NCI-H1048 (cell line): ENCODE measurements around the gene CDC14B.
"Not testable (repeated sequence)": the region's sequence is repeated elsewhere in the genome, so short reads cannot be mapped to it uniquely, and the experiment has no call there.

Source experiments
- DNase-seq: peaks from one replicate; lab custom pipeline; 2025; lab: John Stamatoyannopoulos, UW

The CDC14B gene

GRCh38 chr9:96619491-96620180, at the start of gene CDC14B:
Gene CDC14B, minus strand, starts transcription at chr9:96619843. Its CDS starts 465 bp downstream, at chr9:96619378.
- DNase-seq: peak; percentile 85

DNA sequence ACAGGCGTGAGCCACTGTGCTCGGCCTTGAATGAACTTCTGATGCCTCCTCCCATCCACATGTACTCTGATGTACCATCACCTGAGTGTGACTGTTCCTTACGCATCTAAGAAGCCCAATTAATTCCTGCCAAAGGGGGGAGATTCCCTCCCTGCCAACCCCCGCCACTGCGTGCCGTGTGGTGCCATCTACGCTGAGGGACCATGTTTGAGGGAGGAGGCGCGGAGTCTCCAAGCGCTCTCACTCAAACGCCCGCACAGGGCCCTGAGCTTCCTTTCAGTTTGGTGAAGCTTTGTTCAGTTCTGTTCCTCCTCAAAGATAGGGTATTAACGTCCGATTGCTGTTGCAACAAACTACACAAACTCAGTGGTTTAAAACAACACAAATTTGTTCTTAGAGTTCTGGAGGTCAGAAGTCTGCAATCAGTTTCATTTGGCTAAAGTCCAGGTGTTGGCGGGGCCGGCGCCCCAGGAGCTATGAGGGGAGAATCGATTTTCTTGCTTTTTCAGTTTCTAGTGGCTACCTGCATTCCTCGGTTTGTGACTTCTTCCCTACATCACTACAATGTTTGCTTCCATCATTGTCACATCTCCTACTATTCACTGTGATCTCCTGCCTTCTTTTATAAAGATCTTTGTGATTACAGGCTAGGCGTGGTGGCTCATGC, 49.4 kb upstream of the CDC14B start:
- DNase-seq: no peak

- no peak for DNase-seq
Measured at GRCh38 chr9:96667363-96667728, 47.7 kb upstream of the CDC14B start.

GRCh38 chr9:96666653-96667362, 47.2 kb upstream of the CDC14B start:
- DNase-seq: not testable (repeated sequence)

- no peak for DNase-seq
Measured at GRCh38 chr9:96665789-96666188, 46.1 kb upstream of the CDC14B start.

GRCh38 chr9:96663506-96664120, 44.0 kb upstream of the CDC14B start:
- DNase-seq: no peak

GRCh38 chr9:96661711-96662110, 42.1 kb upstream of the CDC14B start:
- DNase-seq: no peak

GRCh38 chr9:96660692-96661248, 41.1 kb upstream of the CDC14B start:
- DNase-seq: no peak

GRCh38 chr9:96655198-96655851, 35.7 kb upstream of the CDC14B start, which contains the start of gene PRXL2C:
Gene PRXL2C, minus strand, starts transcription at chr9:96655317. Its CDS starts 36 bp downstream, at chr9:96655281.
- peak; percentile 22 for DNase-seq

DNA sequence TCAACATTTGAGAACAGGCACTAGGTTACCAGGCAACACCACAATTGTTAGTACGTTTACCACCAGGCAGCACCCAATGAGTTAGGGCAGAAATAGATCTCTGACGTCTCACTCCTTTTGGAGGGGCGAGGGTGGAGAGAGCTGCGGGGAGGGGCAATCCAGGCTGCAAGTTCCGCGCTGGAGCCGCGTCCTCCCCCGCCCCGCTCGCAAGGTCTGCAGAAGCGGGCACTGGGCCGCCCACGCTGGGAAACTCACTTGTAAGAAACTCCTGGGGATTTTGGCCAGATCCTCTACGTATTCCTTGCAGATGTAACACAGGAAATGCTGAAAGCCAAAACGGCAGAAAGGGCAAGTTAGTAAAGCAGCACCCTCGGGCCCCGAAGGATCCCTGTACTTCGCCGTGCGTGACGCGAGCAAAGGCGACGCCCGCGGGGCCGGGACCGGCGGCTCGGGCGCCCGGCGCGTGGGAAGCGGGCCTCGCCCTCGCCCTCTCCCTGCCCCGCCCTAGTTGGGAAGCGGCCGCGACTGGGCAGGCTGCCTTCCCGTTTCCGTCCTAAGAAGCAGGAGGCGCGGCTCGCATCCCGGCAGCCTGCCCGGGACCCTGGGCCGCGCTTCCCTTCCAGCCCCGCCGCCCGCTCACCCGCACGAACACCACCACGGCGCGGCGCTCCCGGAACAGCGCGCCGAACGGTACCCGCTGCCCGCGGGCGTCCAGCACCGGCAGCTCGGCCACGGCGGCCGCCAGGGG, 35.0 kb upstream of the CDC14B start:
- DNase-seq: no peak

DNA sequence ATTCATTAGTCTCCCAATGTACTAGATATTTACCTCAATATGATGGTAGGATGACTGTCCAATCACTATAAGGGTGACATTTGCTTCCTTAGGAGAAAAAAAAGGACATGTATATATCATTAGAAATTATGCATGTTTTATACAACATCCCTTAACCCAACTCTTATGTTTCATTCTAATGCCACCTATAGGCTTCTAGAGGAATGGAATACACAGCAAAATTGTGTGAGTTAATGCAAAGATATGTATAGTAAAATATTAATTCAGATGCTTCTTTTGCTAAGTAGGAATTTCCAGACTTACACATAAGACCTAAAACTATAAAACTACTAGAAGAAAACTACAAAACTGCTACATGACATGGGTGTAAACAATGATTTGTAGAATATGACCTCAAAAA, 32.0 kb upstream of the CDC14B start:
- no peak for DNase-seq

DNA sequence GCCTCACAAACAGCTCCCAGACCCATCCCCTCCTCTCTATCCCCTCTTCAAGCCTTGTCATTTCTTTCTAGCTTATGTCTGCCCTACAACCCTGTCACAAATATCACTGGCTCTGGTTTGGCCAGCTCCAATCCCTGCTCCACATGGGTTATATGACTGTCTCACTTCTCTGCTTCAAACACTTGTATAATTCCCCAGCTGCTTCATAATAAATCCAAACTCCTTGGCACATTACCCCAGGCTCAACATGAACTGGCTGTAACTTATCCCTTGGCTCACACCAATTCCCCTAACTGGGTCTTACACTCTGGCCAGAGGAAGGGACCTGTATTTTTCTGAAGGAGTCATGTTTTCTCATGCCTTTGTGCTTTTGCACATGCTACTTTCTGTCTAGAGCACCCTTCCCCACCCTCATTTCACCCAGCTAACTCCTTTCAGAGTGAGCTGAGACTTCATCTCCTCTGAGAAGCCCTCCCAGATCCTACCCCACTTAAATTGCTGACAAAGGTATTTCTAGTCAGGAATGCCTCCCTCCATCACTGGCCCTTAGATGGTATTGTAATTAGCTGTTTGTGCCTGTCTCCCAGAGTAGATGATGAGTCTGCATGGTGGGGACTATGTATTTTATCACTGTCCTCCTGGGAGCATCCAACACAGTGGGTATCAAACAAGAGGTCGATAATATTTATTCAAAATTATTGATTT, 30.1 kb upstream of the CDC14B start:
- no peak for DNase-seq

- DNase-seq: no peak
Measured at GRCh38 chr9:96646081-96646991, 26.7 kb upstream of the CDC14B start.

GRCh38 chr9:96644137-96644536, 24.5 kb upstream of the CDC14B start:
- DNase-seq: no peak

DNA sequence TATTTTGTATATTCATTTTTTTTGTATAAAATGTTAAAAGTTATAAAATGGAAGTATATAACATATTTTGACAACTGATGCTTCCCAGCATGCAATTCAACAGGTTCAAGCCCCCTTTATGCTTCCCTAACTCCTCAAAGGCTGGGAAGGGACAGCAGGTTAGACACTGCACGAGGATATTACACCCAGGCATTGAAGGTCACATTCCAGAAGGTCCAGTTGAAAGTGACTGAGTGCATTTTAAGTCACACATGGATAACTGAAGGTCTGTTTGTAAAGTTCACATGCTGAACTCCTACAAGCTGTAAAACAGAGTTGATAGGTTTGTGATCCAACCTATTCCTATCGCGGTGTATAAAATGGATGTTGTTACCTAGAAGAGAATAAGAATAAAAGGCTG, 21.9 kb upstream of the CDC14B start:
- DNase-seq: no peak

DNA sequence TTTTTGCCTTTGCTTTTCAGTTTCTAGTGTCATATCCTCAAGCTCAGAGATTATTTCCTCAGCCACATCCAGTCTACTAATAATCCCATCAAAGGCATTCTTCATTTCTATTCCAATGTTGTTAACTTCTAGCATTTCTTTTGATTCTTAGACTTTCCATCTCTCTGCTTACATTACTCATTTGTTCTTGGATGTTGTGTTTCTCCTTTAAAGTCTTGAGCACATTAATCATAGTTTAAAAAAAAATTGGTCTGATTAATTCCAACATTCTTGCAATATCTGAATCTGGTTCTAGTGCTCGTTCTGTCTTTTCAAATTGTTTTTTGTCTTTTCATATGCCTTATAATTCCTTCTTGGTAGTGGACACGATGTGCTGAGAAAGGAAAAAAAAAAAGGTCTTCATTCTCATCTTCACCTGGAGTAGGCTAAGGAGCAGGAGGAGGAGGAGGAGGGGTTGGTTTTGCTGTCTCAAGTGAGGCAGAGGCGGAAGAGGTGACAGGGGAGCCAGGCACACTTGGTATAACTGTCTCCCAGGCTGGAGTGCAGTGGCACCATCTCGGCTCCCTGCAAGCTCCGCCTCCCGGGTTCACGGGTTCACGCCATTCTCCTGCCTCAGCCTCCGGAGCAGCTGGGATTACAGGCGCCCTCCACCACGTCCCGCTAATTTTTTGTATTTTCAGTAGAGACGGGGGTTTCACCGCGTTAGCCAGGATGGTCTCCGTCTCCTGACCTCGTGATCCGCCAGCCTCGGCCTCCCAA, 19.1 kb upstream of the CDC14B start:
- no peak for DNase-seq

GRCh38 chr9:96636368-96636767, 16.7 kb upstream of the CDC14B start:
- DNase-seq: no peak

DNA sequence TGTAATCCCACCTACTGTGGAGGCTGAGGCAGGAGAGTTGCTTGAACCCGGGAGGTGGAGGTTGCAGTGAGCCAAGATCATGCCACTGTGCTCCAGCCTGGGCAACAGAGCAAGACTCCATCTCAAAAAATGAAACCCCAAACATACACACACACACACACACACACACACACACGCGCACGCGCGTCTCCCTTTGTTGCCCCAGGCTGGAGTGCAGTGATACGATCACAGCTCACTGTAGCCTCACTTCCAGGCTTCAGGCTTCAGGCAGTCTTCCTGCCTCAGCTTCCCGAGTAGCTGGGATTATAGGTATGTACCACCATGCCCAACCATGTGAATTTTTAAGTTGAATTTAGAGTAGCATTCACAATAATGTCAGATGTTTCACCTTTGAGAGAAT, 13.9 kb upstream of the CDC14B start:
- not testable (repeated sequence) for DNase-seq

- DNase-seq: no peak
Measured at GRCh38 chr9:96626912-96627311, 7.3 kb upstream of the CDC14B start.
